Measurements from ENCODE around the gene SLC2A2.

SLC2A2 gene

DNA sequence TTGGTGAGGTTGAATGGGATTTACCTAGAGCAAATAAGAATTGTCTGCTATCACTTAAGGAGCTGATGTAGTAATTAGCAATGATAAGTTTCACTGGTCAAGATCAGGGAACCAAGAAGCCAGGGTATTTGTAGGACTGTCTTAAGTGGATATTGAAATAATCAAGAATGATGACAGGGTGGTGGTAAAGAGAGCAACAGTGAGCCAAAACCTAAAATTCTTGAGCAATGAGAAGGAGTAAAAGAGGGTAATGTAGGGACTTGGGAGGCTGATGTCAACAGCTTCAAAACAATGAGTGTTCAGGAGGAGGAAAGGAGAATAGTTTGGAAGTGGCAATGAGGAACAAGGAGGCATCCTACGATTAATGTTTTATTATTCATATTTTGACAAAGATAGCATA is 31.5 kb upstream of the SLC2A2 start:
- Histone ChIP-seq H3K36me3 (replicated peaks; ENCODE audit: insufficient read depth, low read length) (no peaks in the 10 kb centered on the region), H4K20me1 (ENCODE audit: insufficient read depth, low read length) (no peaks in the 10 kb centered on the region), H3K27ac (ENCODE audit: low read length) (no peak overlapping the region)

DNA sequence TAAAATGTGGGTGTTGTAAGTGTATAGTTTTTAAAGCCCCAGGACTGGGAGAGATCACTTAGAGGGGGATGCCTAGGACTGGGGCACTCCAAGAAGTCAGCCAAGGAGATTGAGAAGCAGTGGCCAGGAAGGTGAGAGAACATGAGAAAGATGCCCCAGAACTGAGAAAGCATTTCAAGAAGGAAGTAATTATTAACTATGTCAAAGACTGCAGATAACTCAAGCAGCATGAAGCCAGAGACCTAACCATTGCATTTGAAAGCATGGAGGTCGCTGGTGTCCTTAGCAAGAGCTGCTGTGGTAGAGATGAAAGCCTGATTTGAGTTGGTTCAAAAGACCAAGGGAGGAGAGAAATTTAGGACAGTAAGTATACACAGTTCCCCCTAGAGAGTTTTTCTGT is 30.6 kb upstream of the SLC2A2 start:
- Histone ChIP-seq H2AFZ (ENCODE audit: low read length) (no peak overlapping the region), H3K4me2 (ENCODE audit: low read depth, low read length) (no peak overlapping the region), H3K9me2 (replicated peaks; ENCODE audit: insufficient read depth, low read length) (no peaks in the 10 kb centered on the region), H3K79me2 (ENCODE audit: low read length) (no peaks in the 10 kb centered on the region), H3K36me3 (replicated peaks; ENCODE audit: insufficient read depth, low read length) (no peaks in the 10 kb centered on the region), H3K9me3 (replicated peaks; ENCODE audit: insufficient read depth, low read length) (no peaks in the 10 kb centered on the region), H3K27me3 (replicated peaks; ENCODE audit: insufficient read depth, low read length) (no peaks in the 10 kb centered on the region), H4K20me1 (ENCODE audit: insufficient read depth, low read length) (no peaks in the 10 kb centered on the region), H3K4me1 (ENCODE audit: low read length) (no peaks in the 10 kb centered on the region), H3K27ac (ENCODE audit: low read length) (no peak overlapping the region), H3K9ac (ENCODE audit: low read length) (no peak overlapping the region), H3F3A (ENCODE audit: insufficient read depth, low read length) (no peaks in the 10 kb centered on the region), H3K4me3 (ENCODE audit: low read length) (no peak overlapping the region)
- TF ChIP-seq, protein P1, sequence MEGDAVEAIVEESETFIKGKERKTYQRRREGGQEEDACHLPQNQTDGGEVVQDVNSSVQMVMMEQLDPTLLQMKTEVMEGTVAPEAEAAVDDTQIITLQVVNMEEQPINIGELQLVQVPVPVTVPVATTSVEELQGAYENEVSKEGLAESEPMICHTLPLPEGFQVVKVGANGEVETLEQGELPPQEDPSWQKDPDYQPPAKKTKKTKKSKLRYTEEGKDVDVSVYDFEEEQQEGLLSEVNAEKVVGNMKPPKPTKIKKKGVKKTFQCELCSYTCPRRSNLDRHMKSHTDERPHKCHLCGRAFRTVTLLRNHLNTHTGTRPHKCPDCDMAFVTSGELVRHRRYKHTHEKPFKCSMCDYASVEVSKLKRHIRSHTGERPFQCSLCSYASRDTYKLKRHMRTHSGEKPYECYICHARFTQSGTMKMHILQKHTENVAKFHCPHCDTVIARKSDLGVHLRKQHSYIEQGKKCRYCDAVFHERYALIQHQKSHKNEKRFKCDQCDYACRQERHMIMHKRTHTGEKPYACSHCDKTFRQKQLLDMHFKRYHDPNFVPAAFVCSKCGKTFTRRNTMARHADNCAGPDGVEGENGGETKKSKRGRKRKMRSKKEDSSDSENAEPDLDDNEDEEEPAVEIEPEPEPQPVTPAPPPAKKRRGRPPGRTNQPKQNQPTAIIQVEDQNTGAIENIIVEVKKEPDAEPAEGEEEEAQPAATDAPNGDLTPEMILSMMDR (IDR thresholded peaks at IDR 0.05; ENCODE audit: low read length), result no peak
- TF ChIP-seq EZH2 (optimal IDR thresholded peaks at IDR 0.05; ENCODE audit: low read depth, low read length) (no peak), EZH2phosphoT487 (IDR thresholded peaks at IDR 0.05; ENCODE audit: low read length) (no peak)
- DNase-seq, result no peak

More for the DNA sequence above, 31.5 kb upstream of the SLC2A2 start:
- Histone ChIP-seq H3K79me2 (ENCODE audit: low read length) (no peaks in the 10 kb centered on the region), H3K9me3 (replicated peaks; ENCODE audit: insufficient read depth, low read length) (no peaks in the 10 kb centered on the region), H3K4me3 (ENCODE audit: low read length) (no peak overlapping the region), H3F3A (ENCODE audit: insufficient read depth, low read length) (no peaks in the 10 kb centered on the region), H3K4me2 (ENCODE audit: low read depth, low read length) (no peak overlapping the region), H2AFZ (ENCODE audit: low read length) (no peak overlapping the region), H3K9me2 (replicated peaks; ENCODE audit: insufficient read depth, low read length) (no peaks in the 10 kb centered on the region), H3K27me3 (replicated peaks; ENCODE audit: insufficient read depth, low read length) (no peaks in the 10 kb centered on the region), H3K4me1 (ENCODE audit: low read length) (no peaks in the 10 kb centered on the region), H3K9ac (ENCODE audit: low read length) (no peak overlapping the region)
- TF ChIP-seq EZH2phosphoT487 (IDR thresholded peaks at IDR 0.05; ENCODE audit: low read length) (no peak), EZH2 (optimal IDR thresholded peaks at IDR 0.05; ENCODE audit: low read depth, low read length) (no peak)
- TF ChIP-seq, protein P1 (IDR thresholded peaks at IDR 0.05; ENCODE audit: low read length), result no peak
- DNase-seq, result no peak

- Histone ChIP-seq H3F3A (ENCODE audit: insufficient read depth, low read length) (no peaks in the 10 kb centered on the region), H3K4me3 (ENCODE audit: low read length) (no peak overlapping the region), H3K27me3 (replicated peaks; ENCODE audit: insufficient read depth, low read length) (no peaks in the 10 kb centered on the region), H4K20me1 (ENCODE audit: insufficient read depth, low read length) (no peaks in the 10 kb centered on the region), H3K36me3 (replicated peaks; ENCODE audit: insufficient read depth, low read length) (no peaks in the 10 kb centered on the region), H3K4me2 (ENCODE audit: low read depth, low read length) (no peak overlapping the region), H2AFZ (ENCODE audit: low read length) (no peak overlapping the region), H3K9me3 (replicated peaks; ENCODE audit: insufficient read depth, low read length) (no peaks in the 10 kb centered on the region), H3K4me1 (ENCODE audit: low read length) (no peaks in the 10 kb centered on the region), H3K27ac (ENCODE audit: low read length) (no peak overlapping the region), H3K79me2 (ENCODE audit: low read length) (no peaks in the 10 kb centered on the region), H3K9me2 (replicated peaks; ENCODE audit: insufficient read depth, low read length) (no peaks in the 10 kb centered on the region), H3K9ac (ENCODE audit: low read length) (no peak overlapping the region)
- no peak for DNase-seq
- TF ChIP-seq EZH2 (optimal IDR thresholded peaks at IDR 0.05; ENCODE audit: low read depth, low read length) (no peak), EZH2phosphoT487 (IDR thresholded peaks at IDR 0.05; ENCODE audit: low read length) (no peak)
- TF ChIP-seq, protein P1 (IDR thresholded peaks at IDR 0.05; ENCODE audit: low read length), result no peak
These were observed 30.0 kb upstream of the SLC2A2 start for GRCh38 chr3:171056528-171056927.
